Loucy (cell line): ENCODE data around the gene USP47.

Source experiments
- H2AFZ ChIP-seq: fragments of 200-600 bp; sonication (generic); 2 replicates; pipeline ENCODE4 v1.6.0; 2016; ENCODE audit warnings: antibody characterized with exemption, mild to moderate bottlenecking, low read length, moderate library complexity
- H3F3A ChIP-seq: fragments of 200-600 bp; 2 replicates; pipeline ENCODE4 v1.6.0; 2016; ENCODE audit warnings: antibody characterized with exemption, low read depth, mild to moderate bottlenecking
- H3K27me3 ChIP-seq: fragments of 200-600 bp; sonication (generic); 2 replicates; pipeline ENCODE4 v1.6.1; 2014; ENCODE audit warnings: low read length, mild to moderate bottlenecking; ENCODE audit not compliant: insufficient read depth, poor library complexity, severe bottlenecking
- H3K36me3 ChIP-seq: fragments of 200-600 bp; sonication (generic); 2 replicates; pipeline ENCODE4 v1.6.1; 2016; ENCODE audit warnings: low read length; ENCODE audit not compliant: insufficient read depth
- H3K4me1 ChIP-seq: fragments of 200-600 bp; sonication (generic); 2 replicates; pipeline ENCODE4 v1.5.1; 2014; ENCODE audit warnings: low read length, mild to moderate bottlenecking; ENCODE audit not compliant: insufficient read depth, poor library complexity, severe bottlenecking
- H3K4me2 ChIP-seq: fragments of 200-600 bp; sonication (generic); 2 replicates; pipeline ENCODE4 v1.6.0; 2014; ENCODE audit warnings: antibody characterized with exemption, low read length, low read depth, mild to moderate bottlenecking; ENCODE audit not compliant: poor library complexity, severe bottlenecking
- H3K4me3 ChIP-seq: fragments of 200-600 bp; sonication (generic); 2 replicates; pipeline ENCODE4 v1.5.1; 2014; ENCODE audit warnings: low read length, mild to moderate bottlenecking, mixed read lengths; ENCODE audit not compliant: poor library complexity, severe bottlenecking
- H3K79me2 ChIP-seq: fragments of 200-600 bp; sonication (generic); 2 replicates; pipeline ENCODE4 v1.6.1; 2014; ENCODE audit warnings: low read length; ENCODE audit not compliant: insufficient read depth
- H3K9ac ChIP-seq: fragments of 200-600 bp; sonication (generic); 2 replicates; pipeline ENCODE4 v1.6.0; 2014; ENCODE audit warnings: mild to moderate bottlenecking, low read depth, low read length, moderate library complexity; ENCODE audit not compliant: poor library complexity, severe bottlenecking
- H3K9me2 ChIP-seq: fragments of 200-600 bp; sonication (generic); replicated peaks from 2 replicates; pipeline ENCODE4 v1.6.1; 2016; ENCODE audit warnings: low read depth, low read length, mixed read lengths
- H3K9me3 ChIP-seq: fragments of 200-600 bp; sonication (generic); 2 replicates; pipeline ENCODE4 v1.6.1; 2014; ENCODE audit warnings: mild to moderate bottlenecking, antibody characterized with exemption, low read length, low read depth; ENCODE audit not compliant: insufficient read depth
- H4K20me1 ChIP-seq: fragments of 200-600 bp; sonication (generic); 2 replicates; pipeline ENCODE4 v1.6.0; 2014; ENCODE audit warnings: antibody characterized with exemption, low read length, mild to moderate bottlenecking; ENCODE audit not compliant: insufficient read depth, poor library complexity, severe bottlenecking
- CTCF ChIP-seq: fragments of 200-600 bp; sonication (generic); conservative IDR thresholded peaks from 2 replicates; pipeline ENCODE4 v1.5.1; 2014; ENCODE audit warnings: mild to moderate bottlenecking, antibody characterized with exemption, low read length
- EZH2phosphoT487 ChIP-seq: fragments of 200-600 bp; IDR thresholded peaks from 2 replicates; pipeline ENCODE4 v1.6.1; 2018; ENCODE audit warnings: antibody characterized with exemption, mild to moderate bottlenecking, moderate library complexity, borderline replicate concordance

The USP47 gene

GRCh38 chr11:12003815-12004214, 162.0 kb downstream of the USP47 start:
- no peaks in the 10 kb centered on the region for H3K36me3 ChIP-seq
- no peaks in the 10 kb centered on the region for H3K9me2 ChIP-seq
- no peaks in the 10 kb centered on the region for H3K9me3 ChIP-seq
- no peaks in the 10 kb centered on the region for H4K20me1 ChIP-seq
- H2AFZ ChIP-seq = no peak overlapping the region
- H3F3A ChIP-seq = no peaks in the 10 kb centered on the region
- TF ChIP-seq EZH2phosphoT487 (no peak), CTCF (no peak)
- no peaks in the 10 kb centered on the region for H3K4me1 ChIP-seq
- H3K9ac ChIP-seq = no peak overlapping the region
- H3K4me3 ChIP-seq = no peak overlapping the region
- no peak overlapping the region for H3K4me2 ChIP-seq
- H3K79me2 ChIP-seq = no peaks in the 10 kb centered on the region
- no peaks in the 10 kb centered on the region for H3K27me3 ChIP-seq

GRCh38 chr11:12005061-12005460, 163.3 kb downstream of the USP47 start:
- H2AFZ ChIP-seq = no peak overlapping the region
- H4K20me1 ChIP-seq = no peaks in the 10 kb centered on the region
- H3K4me2 ChIP-seq = no peak overlapping the region
- H3K4me3 ChIP-seq = no peak overlapping the region
- H3K27me3 ChIP-seq = no peaks in the 10 kb centered on the region
- no peaks in the 10 kb centered on the region for H3K9me2 ChIP-seq
- no peaks in the 10 kb centered on the region for H3K36me3 ChIP-seq
- no peaks in the 10 kb centered on the region for H3F3A ChIP-seq
- no peak overlapping the region for H3K9ac ChIP-seq
- H3K79me2 ChIP-seq = no peaks in the 10 kb centered on the region
- H3K9me3 ChIP-seq = no peaks in the 10 kb centered on the region
- no peaks in the 10 kb centered on the region for H3K4me1 ChIP-seq
- TF ChIP-seq CTCF (no peak), EZH2phosphoT487 (no peak)

GRCh38 chr11:12005476-12005875, 163.7 kb downstream of the USP47 start:
- no peaks in the 10 kb centered on the region for H3K79me2 ChIP-seq
- no peaks in the 10 kb centered on the region for H3F3A ChIP-seq
- no peak overlapping the region for H2AFZ ChIP-seq
- no peaks in the 10 kb centered on the region for H3K9me3 ChIP-seq
- no peaks in the 10 kb centered on the region for H3K9me2 ChIP-seq
- no peak overlapping the region for H3K4me2 ChIP-seq
- H3K4me3 ChIP-seq = no peak overlapping the region
- no peaks in the 10 kb centered on the region for H3K36me3 ChIP-seq
- no peak overlapping the region for H3K9ac ChIP-seq
- no peaks in the 10 kb centered on the region for H4K20me1 ChIP-seq
- H3K27me3 ChIP-seq = no peaks in the 10 kb centered on the region
- TF ChIP-seq CTCF (no peak), EZH2phosphoT487 (no peak)
- no peaks in the 10 kb centered on the region for H3K4me1 ChIP-seq
